Right hindlimb (tissue), 1 donor: ENCODE measurements around the gene VEGFC.

ENCODE experiments used
- DNase-seq: peaks from one replicate; pipeline ENCODE4 v3.0.0-alpha.2; 2018

VEGFC gene

GRCh38 chr4:176795441-176795840 lies 2.7 kb upstream of the VEGFC start:
- no peak for DNase-seq

GRCh38 chr4:176794651-176795050 lies 1.9 kb upstream of the VEGFC start:
- DNase-seq = no peak

GRCh38 chr4:176794151-176794550 lies 1.4 kb upstream of the VEGFC start:
- no peak for DNase-seq

GRCh38 chr4:176793060-176793605 lies 411 bp upstream of the VEGFC start:
- DNase-seq = no peak

- peak; percentile 43 for DNase-seq
These were observed 964 bp downstream of the VEGFC start for GRCh38 chr4:176791591-176792325.

GRCh38 chr4:176790398-176790797 lies 2.3 kb downstream of the VEGFC start:
- no peak for DNase-seq

- no peak for DNase-seq
These were observed 2.8 kb downstream of the VEGFC start for GRCh38 chr4:176789955-176790354.

GRCh38 chr4:176788971-176789370 lies 3.8 kb downstream of the VEGFC start:
- no peak for DNase-seq

- no peak for DNase-seq
These were observed 4.5 kb downstream of the VEGFC start for GRCh38 chr4:176788248-176788647.

GRCh38 chr4:176784816-176785215 lies 7.9 kb downstream of the VEGFC start:
- DNase-seq = no peak

GRCh38 chr4:176782794-176783193 lies 9.9 kb downstream of the VEGFC start:
- DNase-seq = no peak

- no peak for DNase-seq
These were observed 10.5 kb downstream of the VEGFC start for GRCh38 chr4:176782191-176782590.

GRCh38 chr4:176781739-176782100 lies 11.0 kb downstream of the VEGFC start:
- no peak for DNase-seq

GRCh38 chr4:176780995-176781738 lies 11.6 kb downstream of the VEGFC start:
- DNase-seq = no peak

- no peak for DNase-seq
These were observed 13.3 kb downstream of the VEGFC start for GRCh38 chr4:176779421-176779820.

GRCh38 chr4:176778491-176778890 lies 14.2 kb downstream of the VEGFC start:
- no peak for DNase-seq

- no peak for DNase-seq
These were observed 14.7 kb downstream of the VEGFC start for GRCh38 chr4:176778063-176778462.

GRCh38 chr4:176775338-176775737 lies 17.4 kb downstream of the VEGFC start:
- DNase-seq = no peak

GRCh38 chr4:176774852-176775251 lies 17.9 kb downstream of the VEGFC start:
- DNase-seq = no peak

- no peak for DNase-seq
These were observed 23.2 kb downstream of the VEGFC start for GRCh38 chr4:176769514-176769913.

- no peak for DNase-seq
These were observed 25.5 kb downstream of the VEGFC start for GRCh38 chr4:176767183-176767582.

GRCh38 chr4:176762661-176763308 lies 29.9 kb downstream of the VEGFC start:
- DNase-seq = no peak

GRCh38 chr4:176761872-176762271 lies 30.9 kb downstream of the VEGFC start:
- DNase-seq = no peak

GRCh38 chr4:176760471-176760870 lies 32.3 kb downstream of the VEGFC start:
- no peak for DNase-seq
